GM23248 (cell line): Measurements from ENCODE around the gene ALDH1A2.

Source experiments
- EZH2 ChIP-seq: fragments of 200-600 bp; sonication (generic); IDR thresholded peaks from 2 replicates; pipeline ENCODE4 v1.6.1; 2018; ENCODE audit warnings: antibody characterized with exemption, mild to moderate bottlenecking; ENCODE audit not compliant: insufficient read depth, poor library complexity, severe bottlenecking
- EZH2phosphoT487 ChIP-seq: fragments of 200-600 bp; sonication (generic); IDR thresholded peaks from 2 replicates; pipeline ENCODE4 v1.6.1; 2018; ENCODE audit warnings: antibody characterized with exemption, moderate library complexity, mild to moderate bottlenecking, low read depth; ENCODE audit not compliant: insufficient read depth

GRCh38 chr15:57945616-57946015 is 119.9 kb downstream of the ALDH1A2 start:
- TF ChIP-seq EZH2 (no peak), EZH2phosphoT487 (no peak)
